ENCODE results near the gene COL27A1.

COL27A1 gene

GRCh38 chr9:114117614-114117995, 37.7 kb upstream of the COL27A1 start:
- Histone ChIP-seq H3K9ac (ENCODE audit: low read length) (no peak overlapping the region), H3K4me1 (ENCODE audit: control insufficient read depth, low read depth, low read length) (no peaks in the 10 kb centered on the region), H3K36me3 (ENCODE audit: control insufficient read depth, low read depth, low read length) (no peaks in the 10 kb centered on the region), H3K27me3 (ENCODE audit: control insufficient read depth, insufficient read depth, low read length) (no peaks in the 10 kb centered on the region), H3K27ac (ENCODE audit: low read length) (no peak overlapping the region), H3K9me3 (ENCODE audit: control insufficient read depth, low read depth, low read length) (no peaks in the 10 kb centered on the region), H3K4me3 (ENCODE audit: low read length) (no peak overlapping the region)

GRCh38 chr9:114117996-114118830, 37.1 kb upstream of the COL27A1 start:
- H3K4me1 ChIP-seq (ENCODE audit: control insufficient read depth, low read depth, low read length), result no peaks in the 10 kb centered on the region

GRCh38 chr9:114119242-114120191, 35.8 kb upstream of the COL27A1 start:
- H3K27ac ChIP-seq (ENCODE audit: low read length), result no peak overlapping the region
- no peaks in the 10 kb centered on the region for H3K27me3 ChIP-seq (ENCODE audit: control insufficient read depth, insufficient read depth, low read length)
- H3K9ac ChIP-seq (ENCODE audit: low read length), result no peak overlapping the region
- H3K4me1 ChIP-seq (ENCODE audit: control insufficient read depth, low read depth, low read length), result no peaks in the 10 kb centered on the region
- no peaks in the 10 kb centered on the region for H3K9me3 ChIP-seq (ENCODE audit: control insufficient read depth, low read depth, low read length)
- H3K4me3 ChIP-seq (ENCODE audit: low read length), result no peak overlapping the region
- H3K36me3 ChIP-seq (ENCODE audit: control insufficient read depth, low read depth, low read length), result no peaks in the 10 kb centered on the region

More at GRCh38 chr9:114117996-114118830, 37.1 kb upstream of the COL27A1 start:
- H3K9ac ChIP-seq (ENCODE audit: low read length), result no peak overlapping the region
- no peaks in the 10 kb centered on the region for H3K27me3 ChIP-seq (ENCODE audit: control insufficient read depth, insufficient read depth, low read length)
- H3K4me3 ChIP-seq (ENCODE audit: low read length), result no peak overlapping the region
- H3K36me3 ChIP-seq (ENCODE audit: control insufficient read depth, low read depth, low read length), result no peaks in the 10 kb centered on the region
- no peak overlapping the region for H3K27ac ChIP-seq (ENCODE audit: low read length)
- no peaks in the 10 kb centered on the region for H3K9me3 ChIP-seq (ENCODE audit: control insufficient read depth, low read depth, low read length)

- H3K4me3 ChIP-seq (ENCODE audit: low read length), result no peak overlapping the region
- H3K27ac ChIP-seq (ENCODE audit: low read length), result no peak overlapping the region
- no peaks in the 10 kb centered on the region for H3K9me3 ChIP-seq (ENCODE audit: control insufficient read depth, low read depth, low read length)
- no peaks in the 10 kb centered on the region for H3K36me3 ChIP-seq (ENCODE audit: control insufficient read depth, low read depth, low read length)
- no peaks in the 10 kb centered on the region for H3K4me1 ChIP-seq (ENCODE audit: control insufficient read depth, low read depth, low read length)
- H3K9ac ChIP-seq (ENCODE audit: low read length), result no peak overlapping the region
- no peaks in the 10 kb centered on the region for H3K27me3 ChIP-seq (ENCODE audit: control insufficient read depth, insufficient read depth, low read length)
Measured at GRCh38 chr9:114120192-114121014, 34.9 kb upstream of the COL27A1 start.

GRCh38 chr9:114121227-114122135, 33.9 kb upstream of the COL27A1 start:
- H3K9ac ChIP-seq (ENCODE audit: low read length), result no peak overlapping the region
- H3K36me3 ChIP-seq (ENCODE audit: control insufficient read depth, low read depth, low read length), result no peaks in the 10 kb centered on the region
- H3K27me3 ChIP-seq (ENCODE audit: control insufficient read depth, insufficient read depth, low read length), result no peaks in the 10 kb centered on the region
- no peak overlapping the region for H3K4me3 ChIP-seq (ENCODE audit: low read length)
- H3K27ac ChIP-seq (ENCODE audit: low read length), result no peak overlapping the region
- no peaks in the 10 kb centered on the region for H3K4me1 ChIP-seq (ENCODE audit: control insufficient read depth, low read depth, low read length)
- no peaks in the 10 kb centered on the region for H3K9me3 ChIP-seq (ENCODE audit: control insufficient read depth, low read depth, low read length)

GRCh38 chr9:114122136-114123027, 33.0 kb upstream of the COL27A1 start:
- no peaks in the 10 kb centered on the region for H3K4me1 ChIP-seq (ENCODE audit: control insufficient read depth, low read depth, low read length)
- no peak overlapping the region for H3K27ac ChIP-seq (ENCODE audit: low read length)
- H3K9ac ChIP-seq (ENCODE audit: low read length), result no peak overlapping the region

GRCh38 chr9:114123031-114123977, 32.0 kb upstream of the COL27A1 start:
- H3K27me3 ChIP-seq (ENCODE audit: control insufficient read depth, insufficient read depth, low read length), result no peaks in the 10 kb centered on the region
- H3K9me3 ChIP-seq (ENCODE audit: control insufficient read depth, low read depth, low read length), result no peaks in the 10 kb centered on the region
- H3K27ac ChIP-seq (ENCODE audit: low read length), result no peak overlapping the region
- no peaks in the 10 kb centered on the region for H3K4me1 ChIP-seq (ENCODE audit: control insufficient read depth, low read depth, low read length)
- no peaks in the 10 kb centered on the region for H3K36me3 ChIP-seq (ENCODE audit: control insufficient read depth, low read depth, low read length)
- H3K9ac ChIP-seq (ENCODE audit: low read length), result no peak overlapping the region
- no peak overlapping the region for H3K4me3 ChIP-seq (ENCODE audit: low read length)

More at GRCh38 chr9:114122136-114123027, 33.0 kb upstream of the COL27A1 start:
- Histone ChIP-seq H3K36me3 (ENCODE audit: control insufficient read depth, low read depth, low read length) (no peaks in the 10 kb centered on the region), H3K27me3 (ENCODE audit: control insufficient read depth, insufficient read depth, low read length) (no peaks in the 10 kb centered on the region), H3K4me3 (ENCODE audit: low read length) (no peak overlapping the region), H3K9me3 (ENCODE audit: control insufficient read depth, low read depth, low read length) (no peaks in the 10 kb centered on the region)

GRCh38 chr9:114124138-114124537, 31.2 kb upstream of the COL27A1 start:
- Histone ChIP-seq H3K4me1 (ENCODE audit: control insufficient read depth, low read depth, low read length) (no peaks in the 10 kb centered on the region), H3K9me3 (ENCODE audit: control insufficient read depth, low read depth, low read length) (no peaks in the 10 kb centered on the region), H3K4me3 (ENCODE audit: low read length) (no peak overlapping the region), H3K36me3 (ENCODE audit: control insufficient read depth, low read depth, low read length) (no peaks in the 10 kb centered on the region), H3K9ac (ENCODE audit: low read length) (no peak overlapping the region), H3K27ac (ENCODE audit: low read length) (no peak overlapping the region), H3K27me3 (ENCODE audit: control insufficient read depth, insufficient read depth, low read length) (no peaks in the 10 kb centered on the region)

GRCh38 chr9:114124666-114125475, 30.5 kb upstream of the COL27A1 start:
- H3K9me3 ChIP-seq (ENCODE audit: control insufficient read depth, low read depth, low read length), result no peaks in the 10 kb centered on the region

More at GRCh38 chr9:114124666-114125475, 30.5 kb upstream of the COL27A1 start:
- Histone ChIP-seq H3K27ac (ENCODE audit: low read length) (no peak overlapping the region), H3K27me3 (ENCODE audit: control insufficient read depth, insufficient read depth, low read length) (no peaks in the 10 kb centered on the region), H3K36me3 (ENCODE audit: control insufficient read depth, low read depth, low read length) (no peaks in the 10 kb centered on the region), H3K4me1 (ENCODE audit: control insufficient read depth, low read depth, low read length) (no peaks in the 10 kb centered on the region), H3K4me3 (ENCODE audit: low read length) (no peak overlapping the region), H3K9ac (ENCODE audit: low read length) (no peak overlapping the region)

Data from iPS-18a (cell line).